ENCODE data around the gene TP53TG5.

Gene TP53TG5

GRCh38 chr20:45378191-45378590, at the start of gene TP53TG5:
TP53TG5 (minus strand) TSS chr20:45378325; CDS start chr20:45378236, 89 bp downstream.
- DNase-seq (ENCODE audit: low spot score), result no peak

GRCh38 chr20:45427236-45428149, 49.4 kb upstream of the TP53TG5 start:
- no peak for DNase-seq (ENCODE audit: low spot score)

GRCh38 chr20:45426320-45427016, 48.3 kb upstream of the TP53TG5 start:
- no peak for DNase-seq (ENCODE audit: low spot score)

GRCh38 chr20:45425561-45425960, 47.4 kb upstream of the TP53TG5 start:
- DNase-seq (ENCODE audit: low spot score), result no peak

- DNase-seq (ENCODE audit: low spot score), result no peak
Observed at GRCh38 chr20:45423700-45424099, 45.6 kb upstream of the TP53TG5 start.

- no peak for DNase-seq (ENCODE audit: low spot score)
Observed at GRCh38 chr20:45420125-45420524, 42.0 kb upstream of the TP53TG5 start.

- DNase-seq (ENCODE audit: low spot score), result peak; percentile 52
Observed at GRCh38 chr20:45419188-45420091, 41.3 kb upstream of the TP53TG5 start.

GRCh38 chr20:45416917-45417316, 38.8 kb upstream of the TP53TG5 start:
- no peak for DNase-seq (ENCODE audit: low spot score)

- peak; percentile 91 for DNase-seq (ENCODE audit: low spot score)
Observed at GRCh38 chr20:45415822-45416637, 37.9 kb upstream of the TP53TG5 start, which contains the start of gene PIGT. PIGT (plus strand) TSS chr20:45416141; CDS start chr20:45416157, 16 bp downstream.

- DNase-seq (ENCODE audit: low spot score), result no peak
Observed at GRCh38 chr20:45413479-45413878, 35.4 kb upstream of the TP53TG5 start.

GRCh38 chr20:45412653-45413052, 34.5 kb upstream of the TP53TG5 start:
- DNase-seq (ENCODE audit: low spot score), result no peak

- DNase-seq (ENCODE audit: low spot score), result no peak
Observed at GRCh38 chr20:45410887-45411286, 32.8 kb upstream of the TP53TG5 start.

GRCh38 chr20:45409521-45410272, 31.6 kb upstream of the TP53TG5 start:
- DNase-seq (ENCODE audit: low spot score), result no peak

GRCh38 chr20:45408646-45409213, 30.6 kb upstream of the TP53TG5 start:
- no peak for DNase-seq (ENCODE audit: low spot score)

- DNase-seq (ENCODE audit: low spot score), result no peak
Observed at GRCh38 chr20:45407783-45408645, 29.9 kb upstream of the TP53TG5 start, which contains the start of gene DBNDD2. DBNDD2 (plus strand) TSS chr20:45408289; CDS start chr20:45408468, 179 bp downstream.

GRCh38 chr20:45407067-45407745, 29.1 kb upstream of the TP53TG5 start:
- DNase-seq (ENCODE audit: low spot score), result no peak

GRCh38 chr20:45406260-45407066, 28.3 kb upstream of the TP53TG5 start:
- DNase-seq (ENCODE audit: low spot score), result peak; percentile 16
